PC-9 (cell line): ENCODE results near the gene SNRNP27. TPM values are rescaled to one million over a fixed set of nuclear protein-coding genes. Genes with fewer than 3 reads are reported as not detected.

ENCODE experiments used
- BruUV-seq: library from RNA; stranded (reverse); fragments of 400-500 nt; replicated peaks from 2 replicates; lab custom pipeline; 2021; lab: Mats Ljungman, UMichigan
- CTCF ChIA-PET: fragments of 300-600 bp; sonication (Branson Sonifier 250); formaldehyde crosslinking; loops from one replicate; lab custom pipeline; 2022; ENCODE audit warnings: antibody characterized with exemption; lab: Charles Lee
- POLR2A ChIA-PET: fragments of 300-600 bp; sonication (Branson Sonifier 250); formaldehyde crosslinking; loops from one replicate; lab custom pipeline; 2022; ENCODE audit warnings: antibody characterized with exemption; ENCODE audit not compliant: unreplicated experiment; lab: Charles Lee
- DNase-seq, 2 experiments: peaks; one replicate each; pipeline versions ENCODE4 v3.0.0 to v3.0.0-alpha.2; 2015 to 2022; ENCODE audit warnings: mixed read lengths in 1 of 2
- H2AFZ ChIP-seq: fragments of 200-600 bp; sonication (generic); 2 replicates; pipeline ENCODE4 v1.8.1; 2017; ENCODE audit warnings: antibody characterized with exemption
- H3F3A ChIP-seq: fragments of 200-600 bp; sonication (generic); 2 replicates; pipeline ENCODE4 v1.8.1; 2017; ENCODE audit warnings: antibody characterized with exemption, mild to moderate bottlenecking, low read depth; ENCODE audit not compliant: insufficient read depth
- H3K27ac ChIP-seq: fragments of 200-600 bp; sonication (generic); 2 replicates; pipeline ENCODE4 v1.6.1; 2016; ENCODE audit warnings: mixed run types
- H3K27me3 ChIP-seq: fragments of 200-600 bp; sonication (generic); 2 replicates; pipeline ENCODE4 v1.6.1; 2016; ENCODE audit warnings: low read depth, mixed run types; ENCODE audit not compliant: insufficient read depth
- H3K36me3 ChIP-seq: fragments of 200-600 bp; sonication (generic); 2 replicates; pipeline ENCODE4 v1.6.1; 2016; ENCODE audit warnings: low read depth, mixed run types
- H3K4me1 ChIP-seq: fragments of 200-600 bp; sonication (generic); replicated peaks from 2 replicates; pipeline ENCODE4 v1.6.1; 2016; ENCODE audit warnings: mixed run types; ENCODE audit not compliant: insufficient read depth
- H3K4me2 ChIP-seq: fragments of 200-600 bp; sonication (generic); 2 replicates; pipeline ENCODE4 v1.6.1; 2017; ENCODE audit warnings: mixed run types
- H3K4me3 ChIP-seq: fragments of 200-600 bp; sonication (generic); 2 replicates; pipeline ENCODE4 v1.6.1; 2016; ENCODE audit warnings: mixed run types
- H3K79me2 ChIP-seq: fragments of 200-600 bp; sonication (generic); 2 replicates; pipeline ENCODE4 v1.6.1; 2017; ENCODE audit warnings: low read depth, mixed run types
- H3K9me2 ChIP-seq: fragments of 200-600 bp; sonication (generic); 2 replicates; pipeline ENCODE4 v1.8.1; 2017; ENCODE audit warnings: mild to moderate bottlenecking; ENCODE audit not compliant: insufficient read depth
- H3K9me3 ChIP-seq: fragments of 200-600 bp; sonication (generic); 2 replicates; pipeline ENCODE4 v1.8.1; 2016; ENCODE audit warnings: low read depth; ENCODE audit not compliant: insufficient read depth
- H4K20me1 ChIP-seq: fragments of 200-600 bp; sonication (generic); 2 replicates; pipeline ENCODE4 v1.8.1; 2017; ENCODE audit not compliant: insufficient read depth
- CTCF ChIP-seq: fragments of 200-600 bp; sonication (generic); conservative IDR thresholded peaks from 2 replicates; pipeline ENCODE4 v1.6.1; 2017; ENCODE audit warnings: mixed run types, antibody characterized with exemption, mild to moderate bottlenecking, moderate library complexity
- EZH2 ChIP-seq: fragments of 200-600 bp; sonication (generic); IDR thresholded peaks from 2 replicates; pipeline ENCODE4 v1.8.0; 2017; ENCODE audit warnings: antibody characterized with exemption, low read depth
- intact Hi-C: fragments of 100-400 bp; cut with micrococcal nuclease; formaldehyde crosslinking; loops from one replicate; pipeline ENCODE4 v1.10.0; 2022; ENCODE audit not compliant: unreplicated experiment
- total RNA-seq: library from RNA; stranded (reverse); gene quantifications from 2 replicates; pipeline ENCODE4 v1.2.3, GENCODE V29; 2021

The SNRNP27 gene
- total RNA-seq, 1 experiment from 2014 or later = 29.9 TPM

GRCh38 chr2:69923116-69923515 is 29.4 kb downstream of the SNRNP27 start:
- CTCF ChIA-PET = no interaction called here
- TF ChIP-seq CTCF = no peak
- TF ChIP-seq EZH2 = no peak
- Histone ChIP-seq H3K4me2 (no peak overlapping the region), H3K36me3 (peaks cover 58% of the 10 kb centered on the region), H3K9me2 (no peaks in the 10 kb centered on the region), H4K20me1 (no peaks in the 10 kb centered on the region), H3K4me1 (peaks cover 25% of the 10 kb centered on the region), H3K27ac (no peak overlapping the region), H3K27me3 (no peaks in the 10 kb centered on the region), H3K9me3 (no peaks in the 10 kb centered on the region; the same call in 1 of the 2 replicates), H2AFZ (no peak overlapping the region), H3K79me2 (peaks cover 31% of the 10 kb centered on the region), H3F3A (peaks cover 11% of the 10 kb centered on the region; the same call in 1 of the 2 replicates), H3K4me3 (no peak overlapping the region)
- intact Hi-C loops = no loop called here
- no TSS peak for BruUV-seq
- POLR2A ChIA-PET = interaction anchor here (0.7 kb wide), 1 partner anchor 87 kb away, joined by 12 read pairs; no protein-coding TSS in a partner anchor
- no peak for DNase-seq

DNA sequence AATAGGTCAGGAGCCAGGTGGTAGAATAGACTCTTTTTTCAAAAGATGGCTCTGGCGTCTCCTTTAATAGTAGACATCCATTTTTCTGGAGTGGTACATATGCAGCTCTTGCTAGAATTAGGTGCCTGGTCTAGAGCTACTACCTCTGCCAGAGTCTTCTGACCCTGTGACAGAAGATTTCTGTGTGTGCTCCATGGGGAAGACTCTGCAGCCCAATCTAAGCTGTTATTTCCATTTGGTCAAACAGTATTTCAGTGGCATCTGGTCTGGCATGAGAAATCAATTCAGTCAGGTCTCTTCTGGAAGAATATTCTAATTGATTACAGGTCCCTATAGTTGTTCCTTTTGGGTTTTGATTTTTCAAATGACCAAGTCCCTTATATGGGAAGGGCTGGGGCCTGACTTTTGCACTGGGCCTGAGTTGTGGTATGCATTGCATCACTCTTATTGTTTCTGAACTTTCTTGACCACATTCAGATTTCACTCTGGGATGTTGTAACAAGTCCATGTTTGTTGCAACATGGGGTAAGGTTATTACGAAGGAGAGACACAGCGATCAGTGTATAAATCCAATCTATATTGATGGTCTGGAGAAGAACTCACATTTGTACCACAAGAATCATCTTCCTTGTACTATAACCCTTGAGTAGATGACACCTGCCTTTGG is 33.2 kb downstream of the SNRNP27 start:
- Histone ChIP-seq H3K4me2 (peak overlapping the region; percentile 15; the same call in 1 of the 2 replicates), H3K36me3 (peaks cover 41% of the 10 kb centered on the region), H3K4me3 (no peak overlapping the region), H3K4me1 (peaks cover 19% of the 10 kb centered on the region), H3K9me2 (no peaks in the 10 kb centered on the region), H3K79me2 (0 out of 2 replicates have a peak, but pooled peaks cover 18% of the 10 kb centered on the region), H3F3A (peaks cover 5% of the 10 kb centered on the region; the same call in 1 of the 2 replicates), H2AFZ (no peak overlapping the region), H4K20me1 (no peaks in the 10 kb centered on the region), H3K27ac (peak overlapping the region; percentile 58), H3K9me3 (no peaks in the 10 kb centered on the region; the same call in 1 of the 2 replicates), H3K27me3 (no peaks in the 10 kb centered on the region)
- ChIA-PET CTCF (no interaction called here), POLR2A (no interaction called here)
- TF ChIP-seq CTCF (no peak), EZH2 (no peak)
- no peak for DNase-seq
- BruUV-seq = no TSS peak
- intact Hi-C loops = no loop called here

DNA sequence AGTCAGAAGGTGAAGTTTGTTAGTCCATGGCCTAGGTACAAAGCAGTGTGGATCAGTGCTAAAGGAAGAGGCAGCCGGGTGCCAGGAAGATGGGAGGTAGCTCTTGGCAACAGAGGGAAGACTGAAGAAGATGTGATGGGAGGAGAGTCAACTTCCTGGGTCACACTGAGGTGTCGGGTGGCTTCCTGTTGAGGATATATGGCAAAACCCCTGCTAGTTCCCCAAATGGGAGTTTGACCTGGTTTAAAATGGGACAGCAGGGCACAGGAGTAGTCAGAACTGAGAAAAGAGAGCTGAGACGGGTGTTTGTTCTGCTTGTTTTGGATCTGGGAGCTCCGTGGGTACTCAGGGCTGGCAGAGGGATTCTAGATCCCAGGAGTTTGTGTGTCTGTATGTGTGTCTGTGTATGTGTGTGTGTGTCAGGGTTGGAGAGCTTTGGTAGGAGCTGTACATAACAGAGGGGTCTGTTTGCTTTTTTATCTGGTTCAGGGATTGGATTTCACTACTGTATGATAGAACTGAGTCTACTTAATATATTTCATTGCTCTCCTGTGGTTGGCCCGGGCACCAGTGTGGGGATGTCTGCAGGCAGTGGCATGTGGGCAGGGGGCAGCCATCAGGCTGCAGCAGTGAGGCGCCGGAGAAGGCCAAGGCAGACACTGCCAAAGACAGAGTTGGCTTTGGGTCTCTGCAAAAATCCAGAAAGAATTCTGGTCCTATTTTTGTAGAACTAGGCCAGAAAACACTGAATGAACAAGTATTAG is 38.3 kb downstream of the SNRNP27 start:
- CTCF ChIA-PET = interaction anchor here (0.6 kb wide), 1 partner anchor 238 kb away, joined by 3 read pairs; no protein-coding TSS in a partner anchor
- no peaks in the 10 kb centered on the region for H4K20me1 ChIP-seq
- peak overlapping the region; percentile 93 for H3K27ac ChIP-seq

More for the DNA sequence above, 38.3 kb downstream of the SNRNP27 start:
- no peaks in the 10 kb centered on the region for H3K9me2 ChIP-seq
- intact Hi-C loops = loop anchor here (5.0 kb wide), 1 partner anchor 65 kb away; no protein-coding TSS in a partner anchor
- POLR2A ChIA-PET = no interaction called here
- no peaks in the 10 kb centered on the region; the same call in 1 of the 2 replicates for H3K9me3 ChIP-seq
- H2AFZ ChIP-seq = no peak overlapping the region
- BruUV-seq = no TSS peak
- H3K27me3 ChIP-seq = no peaks in the 10 kb centered on the region
- no peak overlapping the region for H3K4me2 ChIP-seq
- DNase-seq = no peak
- H3F3A ChIP-seq = peaks cover 25% of the 10 kb centered on the region
- TF ChIP-seq EZH2 (no peak), CTCF (no peak)
- peaks cover 44% of the 10 kb centered on the region for H3K36me3 ChIP-seq
- H3K4me3 ChIP-seq = no peak overlapping the region
- peaks cover 29% of the 10 kb centered on the region; the same call in 1 of the 2 replicates for H3K79me2 ChIP-seq
- peaks cover 41% of the 10 kb centered on the region for H3K4me1 ChIP-seq
